CD4-positive, alpha-beta T cell treated with Interferon gamma for 1 hour (primary cell): ENCODE measurements around the gene CCPG1.

ENCODE experiments used
- DNase-seq: peaks from one replicate; pipeline ENCODE4 v3.0.0-alpha.2; 2020

The CCPG1 gene

DNA sequence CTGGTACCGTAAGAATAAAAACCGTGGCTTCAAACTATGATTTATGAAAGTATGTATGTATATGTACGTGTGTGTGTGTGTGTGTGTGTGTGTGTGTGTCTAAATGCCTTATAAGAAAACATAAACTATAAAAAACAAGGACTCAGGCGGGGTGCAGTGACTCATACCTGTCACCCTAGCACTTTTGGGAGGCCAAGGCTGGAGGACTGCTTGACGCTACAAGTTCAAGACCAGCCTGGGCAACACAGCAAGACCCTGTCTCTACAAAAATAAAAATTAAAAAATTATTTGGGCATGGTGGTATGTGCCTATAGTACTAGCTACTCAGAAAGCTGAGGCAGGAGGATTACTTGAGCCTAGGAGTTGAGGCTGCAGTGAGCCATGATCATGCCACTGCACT, 29.1 kb downstream of the CCPG1 start:
- no peak for DNase-seq

DNA sequence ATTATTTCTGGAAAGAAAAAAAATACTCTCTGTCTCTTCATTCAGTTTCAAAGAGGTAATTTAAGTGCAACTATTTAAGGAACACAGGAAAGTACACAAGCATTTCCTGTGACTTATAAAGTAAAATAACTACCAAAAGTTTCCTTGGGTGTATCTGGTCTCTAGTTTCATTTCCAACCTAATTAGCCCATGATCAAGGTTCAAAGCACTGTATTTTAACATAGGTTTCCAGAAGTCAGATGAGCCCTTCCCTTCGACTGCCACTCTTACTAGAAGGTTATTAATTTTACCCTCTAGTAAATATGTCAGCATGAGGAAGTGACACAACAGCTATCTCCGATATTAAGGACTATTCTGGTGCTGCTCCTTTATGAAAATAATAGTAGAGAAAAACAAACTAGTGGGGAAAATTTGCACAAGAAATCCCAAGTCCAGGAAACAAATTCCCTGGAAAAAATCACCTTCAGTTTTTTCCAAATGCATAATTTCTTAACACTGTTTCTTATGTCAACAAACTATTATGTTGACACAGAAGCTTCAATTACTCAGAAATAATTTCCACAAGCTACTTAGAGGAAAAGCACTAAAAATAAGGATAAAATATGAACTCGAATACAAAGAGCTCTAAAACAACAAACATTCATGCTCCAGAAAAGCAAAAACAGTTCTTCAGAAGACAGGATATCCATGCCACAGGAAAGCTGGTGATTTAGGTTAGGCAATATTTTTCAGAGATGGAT, 35.3 kb downstream of the CCPG1 start:
- DNase-seq, result no peak

DNA sequence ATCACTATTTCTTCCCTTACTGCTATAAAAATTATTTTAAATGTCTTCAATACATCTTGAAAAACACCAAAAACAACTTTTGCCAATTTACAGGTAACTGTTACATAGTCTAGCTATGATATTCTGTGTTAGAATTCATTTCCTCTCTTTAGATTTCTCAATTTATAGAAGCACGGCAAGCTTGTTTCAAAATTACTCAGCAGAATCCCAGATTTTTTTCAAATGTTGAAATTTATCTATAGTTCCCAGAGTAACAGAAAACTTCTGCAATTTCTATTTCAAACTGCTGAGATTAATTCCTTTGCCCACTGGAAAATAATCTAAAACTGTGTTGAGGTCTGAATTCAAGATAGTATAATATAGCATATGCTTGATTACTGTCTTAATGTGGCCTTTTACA, 41.2 kb downstream of the CCPG1 start:
- DNase-seq, result no peak

DNA sequence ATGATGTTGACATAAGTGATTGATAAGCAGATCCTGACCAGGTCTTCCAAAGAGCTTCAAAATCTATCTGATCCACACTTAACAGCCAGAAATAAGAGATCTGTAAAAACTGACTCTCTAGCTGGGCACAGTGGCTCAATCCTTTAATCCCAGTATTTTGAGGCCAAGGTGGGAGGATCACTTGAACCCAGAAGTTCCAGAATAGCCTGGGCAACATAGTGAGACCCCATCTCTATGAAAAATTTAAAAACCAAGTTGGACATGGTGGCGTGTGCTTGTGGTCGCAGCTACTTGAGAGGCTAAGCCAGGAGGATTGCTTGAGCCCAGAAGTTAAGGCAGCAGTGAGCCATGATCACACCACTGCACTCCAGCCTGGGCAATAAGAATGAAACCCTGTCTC, 45.5 kb downstream of the CCPG1 start:
- no peak for DNase-seq

DNA sequence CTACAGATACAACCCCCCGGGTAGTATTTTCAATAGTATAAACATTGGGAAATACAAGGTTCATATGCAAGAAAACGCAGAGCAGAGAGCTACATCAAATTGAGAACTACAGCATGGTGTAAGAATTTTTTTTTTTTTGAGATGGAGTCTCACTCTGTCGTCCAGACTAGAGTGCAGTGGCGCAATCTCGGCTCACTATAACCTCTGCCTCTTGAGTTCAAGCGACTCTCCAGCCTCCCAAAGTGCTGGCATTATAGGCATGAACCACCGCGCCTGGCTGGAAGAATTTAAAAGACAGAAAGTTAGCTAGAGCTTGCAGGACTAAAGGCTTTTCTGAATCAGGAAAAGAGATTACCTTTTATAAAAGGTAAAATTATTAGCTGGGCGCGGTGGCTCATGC, 47.1 kb downstream of the CCPG1 start:
- no peak for DNase-seq

DNA sequence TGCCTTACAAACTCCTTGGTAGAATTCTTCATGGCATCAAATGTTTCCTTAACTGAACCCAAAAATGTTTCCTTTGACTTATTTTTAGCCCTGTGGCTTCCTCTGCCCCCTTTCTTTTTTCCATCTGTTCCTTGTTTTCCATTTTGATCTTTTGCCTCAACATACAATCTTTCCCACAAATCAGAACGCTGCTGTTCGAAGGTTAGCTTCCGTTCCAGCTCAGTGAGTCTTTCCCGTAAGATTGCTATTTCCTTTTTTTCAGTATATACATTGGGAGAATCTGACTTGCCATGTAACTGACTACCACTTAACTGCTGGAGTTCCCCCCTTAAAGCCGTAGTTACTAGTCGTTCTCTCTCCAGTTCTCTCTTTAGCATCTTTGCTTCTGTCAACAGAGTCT, 47.9 kb downstream of the CCPG1 start:
- no peak for DNase-seq

DNA sequence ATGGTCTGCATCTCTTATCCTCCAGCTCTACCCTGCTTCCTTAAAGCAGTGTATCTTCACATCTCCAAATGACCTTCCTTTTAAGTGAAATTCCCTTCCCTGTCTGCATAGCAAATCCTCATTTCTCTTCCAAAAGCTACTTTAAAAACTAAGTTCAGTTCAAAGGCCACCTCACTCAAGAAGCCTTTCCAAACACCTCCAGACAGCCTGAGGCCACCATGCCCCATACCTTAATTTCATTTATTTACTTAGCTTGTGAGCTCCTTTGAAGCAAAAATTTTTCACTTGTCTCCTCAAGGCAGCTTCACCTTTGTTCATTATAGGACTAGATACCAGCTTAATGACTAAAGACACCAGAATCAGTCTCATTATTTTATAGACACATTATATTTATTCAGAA, 49.7 kb downstream of the CCPG1 start:
- DNase-seq, result no peak

DNA sequence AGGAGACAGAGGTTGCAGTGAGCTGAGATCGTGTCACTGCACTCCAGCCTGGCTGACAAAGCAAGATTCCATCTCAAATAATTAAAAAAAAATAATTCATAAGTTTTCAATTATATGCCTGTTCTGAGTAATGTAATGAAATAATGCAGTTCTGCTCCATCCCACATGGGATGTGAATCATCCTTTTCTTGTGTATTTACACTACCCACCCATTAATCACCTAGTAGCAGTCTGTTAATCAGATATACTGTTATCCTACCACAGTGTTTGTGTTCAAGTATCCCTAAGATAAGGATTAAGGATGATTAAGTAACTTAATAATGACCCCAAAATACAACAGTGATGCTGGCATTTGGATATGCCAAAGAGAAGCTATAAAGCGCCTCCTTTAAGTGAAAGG, 50.4 kb downstream of the CCPG1 start:
- no peak for DNase-seq

DNA sequence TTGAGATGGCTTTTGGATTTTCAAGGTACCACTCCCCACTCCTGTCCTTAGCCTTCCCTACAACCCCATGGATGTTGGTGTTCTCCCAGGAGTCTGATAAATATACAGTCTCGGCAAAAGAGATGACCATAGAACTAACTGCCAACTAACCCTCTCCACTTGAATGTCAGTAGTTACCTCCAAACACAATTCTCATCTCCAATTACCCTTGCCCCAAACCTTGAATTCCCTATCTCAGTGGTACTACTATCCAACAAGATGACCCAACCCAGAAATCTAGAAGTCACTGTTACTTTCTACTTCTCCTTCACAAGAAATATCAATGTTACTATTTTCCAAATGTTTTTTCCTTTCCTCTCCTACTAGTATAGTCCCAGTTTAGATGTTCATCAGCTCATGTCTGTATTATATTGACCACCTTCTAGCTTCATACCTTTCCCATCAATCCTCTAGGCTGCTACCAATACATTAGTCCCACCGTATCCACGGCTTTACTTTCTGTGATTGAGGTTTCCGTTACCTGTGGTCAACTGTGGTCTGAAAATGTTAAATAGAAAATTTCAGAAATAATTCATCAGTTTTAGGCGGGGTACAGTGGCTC, 51.1 kb downstream of the CCPG1 start:
- DNase-seq, result no peak

DNA sequence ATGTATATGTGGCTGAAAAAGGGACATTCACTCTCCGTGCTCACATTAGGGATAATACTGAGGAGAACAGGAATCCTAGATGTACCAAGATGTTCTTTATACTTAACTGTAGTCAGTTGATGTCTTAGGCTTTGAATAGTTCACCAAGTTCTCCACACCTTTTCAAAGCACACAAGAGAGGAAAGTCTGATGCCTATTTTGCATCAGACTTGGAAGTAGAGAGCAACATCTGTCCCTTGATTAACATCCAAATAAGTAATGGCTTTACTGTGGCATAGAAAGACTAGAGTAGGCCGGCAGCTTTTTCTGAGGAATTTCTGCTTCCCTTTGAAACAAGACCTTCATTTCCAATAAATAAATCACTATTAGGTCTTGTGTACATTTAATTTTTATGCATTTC, 55.1 kb downstream of the CCPG1 start:
- DNase-seq, result no peak

DNA sequence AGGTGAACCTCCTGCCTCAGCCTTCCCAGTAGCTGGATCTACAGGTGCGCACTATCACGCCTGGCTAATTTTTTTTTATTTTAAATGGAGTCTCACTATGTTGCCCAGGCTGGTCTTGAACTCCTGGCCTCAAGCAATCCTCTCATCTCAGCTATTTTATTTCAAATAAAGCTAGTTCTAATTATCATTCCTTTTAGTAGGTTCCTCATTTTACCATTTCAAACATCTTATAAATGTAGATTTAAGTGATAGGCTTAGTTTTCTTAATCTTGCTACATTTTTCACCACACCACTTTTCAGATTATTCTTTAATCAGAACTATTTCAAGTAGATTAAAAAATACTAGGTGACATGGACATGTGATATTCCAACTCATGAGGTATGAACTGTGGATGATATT, 58.9 kb downstream of the CCPG1 start:
- DNase-seq, result no peak

DNA sequence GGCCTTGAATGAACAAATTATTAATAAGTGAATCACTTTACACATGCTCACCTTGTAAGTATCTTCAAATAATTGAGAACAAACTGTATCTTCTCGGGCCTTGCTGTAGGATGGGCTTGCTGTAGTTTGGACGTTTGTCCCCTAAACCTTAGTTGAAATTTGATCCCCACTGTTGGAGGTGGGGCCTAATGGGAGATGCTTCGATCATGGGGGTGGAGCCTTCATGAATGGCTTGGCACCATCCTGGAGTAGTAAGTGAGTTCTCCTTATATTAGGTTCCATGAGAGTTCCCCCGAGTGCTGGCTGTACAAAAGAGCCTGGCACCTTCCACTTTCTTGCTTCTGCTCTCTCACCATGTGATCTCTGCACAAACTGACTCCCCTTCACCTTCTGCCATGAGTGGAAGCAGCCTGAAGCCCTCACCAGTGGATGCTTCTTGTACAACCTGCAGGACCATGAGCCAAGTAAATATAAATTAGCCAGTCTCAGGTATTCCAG, 59.8 kb downstream of the CCPG1 start:
- DNase-seq, result no peak

DNA sequence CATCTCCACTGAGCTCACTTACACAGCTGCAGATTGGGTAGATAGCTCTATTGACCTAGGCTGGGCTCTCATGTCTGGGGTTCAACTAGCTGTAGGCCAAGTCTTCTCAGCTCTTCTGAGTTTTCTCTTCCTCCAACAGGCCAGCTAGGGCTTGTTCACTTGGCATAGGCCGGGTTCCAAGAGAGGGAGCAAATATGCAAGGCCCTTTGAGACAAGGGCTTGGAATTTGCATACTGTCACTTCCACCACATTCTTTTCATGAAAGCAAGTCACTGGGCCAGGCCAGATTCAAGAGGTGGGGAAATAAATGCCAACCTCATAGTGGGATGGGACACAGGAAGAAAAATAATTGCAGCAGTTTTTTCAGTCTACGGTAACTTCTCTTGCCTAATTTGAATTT, 64.0 kb downstream of the CCPG1 start:
- DNase-seq, result no peak

DNA sequence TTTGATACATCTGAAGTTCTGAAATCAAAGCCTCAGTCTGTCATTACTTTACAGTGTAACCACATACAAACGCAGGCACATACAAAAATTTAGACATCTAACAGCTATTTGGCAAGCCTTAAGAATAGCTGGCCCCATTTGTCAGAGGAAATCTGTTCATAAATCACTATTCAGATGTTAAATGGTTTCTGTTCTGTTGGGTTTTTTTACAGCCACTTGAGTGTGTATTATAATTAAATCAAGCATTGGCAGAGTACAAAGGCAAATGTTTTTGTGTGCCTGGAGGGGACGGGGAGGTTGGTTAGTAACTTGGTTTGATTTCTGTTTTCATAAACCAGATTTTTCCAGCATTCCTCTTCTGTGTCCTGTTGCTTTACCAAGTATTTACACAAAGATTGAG, 65.0 kb downstream of the CCPG1 start:
- no peak for DNase-seq

DNA sequence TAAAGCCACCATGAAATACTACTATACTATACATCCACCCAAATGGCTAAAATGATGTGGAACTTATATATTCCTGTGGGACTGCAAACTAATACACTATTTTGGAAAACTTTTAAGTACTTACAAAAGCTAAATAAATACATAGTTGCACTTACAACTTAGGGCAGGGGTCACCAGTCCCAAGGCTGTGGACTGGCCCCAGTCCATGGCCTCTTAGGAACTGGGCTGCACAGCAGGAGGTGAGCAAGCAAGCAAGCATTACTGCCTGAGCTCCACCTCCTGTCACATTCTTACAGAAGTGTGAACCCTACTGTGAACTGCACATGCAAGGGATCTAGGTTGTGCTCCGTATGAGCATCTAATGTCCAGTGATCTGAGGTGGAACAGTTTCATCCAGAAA, 71.0 kb downstream of the CCPG1 start:
- no peak for DNase-seq

DNA sequence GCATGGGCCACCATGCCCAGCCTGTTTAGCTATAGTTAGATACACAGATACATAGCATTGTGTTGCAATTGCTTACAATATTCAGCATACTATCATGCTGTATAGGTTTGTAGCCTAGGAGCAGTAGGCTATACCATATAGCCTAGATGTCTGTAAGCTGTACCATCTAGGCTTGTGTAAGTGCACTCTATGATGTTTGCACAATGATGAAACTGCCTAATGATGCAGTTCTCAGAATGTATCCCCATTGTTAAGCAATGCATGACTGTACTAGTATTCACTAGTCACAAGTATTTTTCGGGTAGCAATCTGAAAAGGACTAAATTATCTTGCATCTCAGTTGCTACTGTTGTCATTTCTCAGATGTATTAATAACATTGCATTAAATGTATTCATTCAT, 73.2 kb downstream of the CCPG1 start:
- no peak for DNase-seq

DNA sequence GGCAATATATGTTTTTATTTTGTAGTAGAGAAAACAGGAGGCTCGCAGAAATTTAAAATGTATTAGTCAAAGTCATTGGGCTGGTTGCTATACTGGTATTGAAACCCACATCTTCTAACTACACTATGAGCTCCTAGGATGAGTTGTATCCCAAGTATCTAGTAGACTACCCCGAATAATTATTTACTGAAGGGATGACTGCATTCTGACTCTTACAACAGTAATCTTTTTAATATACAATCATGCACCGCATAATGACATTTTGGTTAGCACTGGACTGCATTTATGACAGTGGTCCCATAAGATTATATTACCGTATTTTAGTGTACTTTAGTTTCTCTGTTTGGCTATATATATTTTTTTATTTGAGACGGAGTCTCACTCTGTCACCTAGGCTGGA, 73.8 kb downstream of the CCPG1 start:
- DNase-seq, result no peak

DNA sequence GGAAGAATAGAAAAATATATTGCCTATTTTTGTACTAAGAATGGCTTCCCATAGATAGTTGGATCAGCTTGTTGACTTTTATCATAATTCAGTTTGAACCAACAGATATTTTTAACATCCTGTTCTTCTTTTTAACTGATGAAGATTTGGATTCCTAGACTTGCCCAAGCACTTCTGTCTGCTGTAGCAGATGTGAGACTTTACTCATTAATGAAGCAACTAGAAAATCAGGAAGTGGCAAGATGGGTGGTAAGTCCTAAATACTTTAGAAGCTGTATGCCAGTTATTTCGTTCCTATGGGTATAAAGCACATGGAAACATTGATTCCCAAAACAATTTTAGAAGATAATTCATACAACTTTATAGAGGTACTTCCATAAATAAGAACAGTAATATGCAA, 80.8 kb downstream of the CCPG1 start:
- no peak for DNase-seq

DNA sequence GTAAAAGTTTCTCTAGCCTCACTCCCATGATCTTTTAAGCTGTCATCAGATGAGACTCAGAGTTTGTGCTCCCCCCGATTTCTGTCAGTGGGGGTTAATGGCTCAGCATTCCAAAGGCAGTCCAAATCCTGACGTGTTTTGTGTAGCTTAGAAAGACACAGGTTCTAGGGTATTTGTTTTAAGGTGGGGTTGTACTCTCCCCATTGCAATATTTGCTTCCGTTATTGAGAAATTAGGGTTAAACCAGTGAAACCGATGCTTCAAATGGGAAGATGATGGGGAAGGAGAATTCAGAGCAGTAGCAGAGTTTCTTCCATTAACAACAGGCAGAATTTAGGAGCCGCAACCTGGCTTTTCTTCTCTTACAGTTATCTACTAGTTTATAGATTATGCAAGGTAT, 85.7 kb downstream of the CCPG1 start:
- no peak for DNase-seq

DNA sequence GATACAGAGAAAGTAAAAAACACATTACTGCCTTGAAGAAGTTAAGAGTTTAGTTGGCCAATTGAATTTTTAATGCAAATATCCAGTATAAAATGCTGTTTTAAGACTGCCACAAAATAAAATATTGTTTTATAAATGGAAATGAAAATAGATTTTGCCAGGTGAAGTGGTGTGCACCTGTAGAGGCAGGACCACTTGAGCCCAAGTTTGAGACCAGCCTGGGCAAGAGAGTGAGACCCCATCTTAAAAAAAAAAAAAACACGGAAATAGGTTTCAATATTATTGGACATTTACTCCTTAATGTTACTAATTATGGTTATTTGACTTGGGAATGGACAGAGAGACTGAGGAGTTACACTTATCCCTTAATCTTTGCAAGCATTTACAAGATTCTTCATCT, 87.2 kb downstream of the CCPG1 start:
- no peak for DNase-seq

DNA sequence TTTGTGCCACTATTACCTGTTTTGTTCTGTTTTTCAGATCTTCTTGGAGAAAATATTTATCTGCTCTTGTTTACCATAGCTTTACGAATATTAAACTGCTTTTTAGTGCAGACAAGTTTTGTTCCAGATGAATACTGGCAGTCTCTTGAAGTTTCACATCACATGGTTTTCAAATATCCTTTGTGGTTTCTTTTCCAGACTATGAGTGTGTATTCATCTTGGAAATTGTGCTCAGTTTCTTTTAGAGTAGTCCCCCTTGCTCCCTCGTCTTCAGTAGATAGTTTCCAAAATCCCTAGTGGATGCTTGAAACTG, 88.0 kb downstream of the CCPG1 start:
- DNase-seq, result no peak

DNA sequence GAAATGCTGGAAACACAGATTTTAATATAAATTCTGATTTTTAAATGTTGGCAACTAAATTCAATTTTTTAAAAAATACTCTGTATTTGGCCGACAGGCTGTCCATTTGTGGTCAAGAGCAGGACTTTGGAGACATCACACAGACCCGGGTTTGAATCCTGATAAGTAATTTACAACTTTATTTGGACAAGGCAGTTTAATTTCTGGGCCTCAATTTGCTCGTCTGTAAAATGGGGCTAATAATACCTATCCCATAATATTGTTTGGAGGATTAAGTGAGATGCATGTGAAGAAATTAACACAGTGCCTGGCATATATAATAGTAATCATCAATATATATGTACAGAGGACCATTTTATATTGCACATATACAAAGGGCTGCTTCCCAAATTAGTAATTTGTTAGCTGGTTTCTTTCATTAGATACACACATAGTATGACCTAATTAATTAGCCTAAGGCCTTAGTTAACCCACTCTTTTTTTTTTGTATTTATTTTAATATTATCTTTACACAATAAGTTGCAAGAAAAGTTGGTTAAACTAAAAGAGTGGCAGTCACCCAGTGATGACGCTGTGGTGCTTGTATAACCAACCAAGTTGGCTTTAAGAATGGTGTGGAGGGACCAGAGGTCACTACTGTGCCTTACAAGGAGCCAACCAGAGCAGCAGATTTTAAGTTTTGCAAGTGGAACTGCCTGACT, 88.5 kb downstream of the CCPG1 start:
- DNase-seq, result no peak

DNA sequence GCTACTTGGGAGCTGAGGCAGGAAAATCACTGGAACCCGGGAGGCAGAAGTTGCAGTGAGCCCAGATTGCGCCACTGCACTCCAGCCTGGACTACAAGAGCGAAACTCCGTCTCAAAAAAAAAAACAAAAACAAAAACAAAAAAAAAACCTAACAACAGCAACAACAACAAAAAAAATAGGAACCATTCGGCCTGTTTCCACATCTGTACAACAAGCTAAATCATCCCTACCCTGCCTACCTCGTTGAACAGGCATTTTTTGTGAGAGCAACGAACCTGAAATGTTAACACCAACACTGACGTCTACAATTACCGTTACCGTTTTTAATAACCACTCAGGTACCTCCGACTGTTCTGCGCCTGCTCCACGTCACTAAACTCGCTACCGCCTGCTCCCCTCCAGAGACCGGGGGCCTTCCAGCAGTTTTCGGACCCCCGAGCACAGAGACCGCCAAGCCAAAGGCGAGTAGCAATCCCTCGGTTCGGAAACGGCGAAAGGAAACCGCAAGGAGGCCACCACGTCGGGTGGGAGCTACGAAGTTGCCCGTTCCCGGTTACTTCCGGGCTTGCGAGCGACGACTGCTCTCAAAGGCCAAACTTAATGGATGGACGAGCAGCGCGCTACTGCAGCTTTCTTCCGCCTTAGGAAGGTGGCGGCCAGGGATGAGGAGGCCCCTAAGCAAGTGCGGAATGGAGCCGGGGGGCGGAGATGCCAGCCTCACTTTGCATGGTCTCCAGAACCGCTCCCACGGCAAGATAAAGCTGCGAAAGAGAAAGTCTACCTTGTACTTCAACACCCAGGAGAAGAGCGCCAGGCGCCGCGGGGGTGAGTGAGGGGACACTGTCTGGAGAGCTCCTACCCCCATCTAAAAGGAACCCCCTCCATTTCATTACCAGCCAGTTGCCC, 89.3 kb downstream of the CCPG1 start, which contains the start of the genes PIGB and PIGBOS1:
PIGB (plus strand) TSS at position 635 of the 907 bp plus-strand sequence; CDS start at position 664, 29 bp downstream.
PIGBOS1 (minus strand) TSS at position 536 of the 907 bp plus-strand sequence. CDS start 1,331 bp downstream, outside the sequence.
- peak; percentile 82 for DNase-seq
